AG09319 (cell line): ENCODE results near the gene SNX30.

ENCODE experiments used
- DNase-seq: peaks from one replicate; pipeline ENCODE4 v3.0.0-alpha.2; 2010; ENCODE audit warnings: low read depth; ENCODE audit errors: extremely low read depth
- TF ChIP-seq, protein P1 (sequence below): IDR thresholded peaks from 2 replicates; pipeline ENCODE4 v1.5.1; 2011; ENCODE audit warnings: low read depth, mild to moderate bottlenecking, inconsistent platforms, low read length, moderate library complexity

Gene SNX30

GRCh38 chr9:112761912-112762655, 11.5 kb downstream of the SNX30 start:
- TF ChIP-seq, protein P1, sequence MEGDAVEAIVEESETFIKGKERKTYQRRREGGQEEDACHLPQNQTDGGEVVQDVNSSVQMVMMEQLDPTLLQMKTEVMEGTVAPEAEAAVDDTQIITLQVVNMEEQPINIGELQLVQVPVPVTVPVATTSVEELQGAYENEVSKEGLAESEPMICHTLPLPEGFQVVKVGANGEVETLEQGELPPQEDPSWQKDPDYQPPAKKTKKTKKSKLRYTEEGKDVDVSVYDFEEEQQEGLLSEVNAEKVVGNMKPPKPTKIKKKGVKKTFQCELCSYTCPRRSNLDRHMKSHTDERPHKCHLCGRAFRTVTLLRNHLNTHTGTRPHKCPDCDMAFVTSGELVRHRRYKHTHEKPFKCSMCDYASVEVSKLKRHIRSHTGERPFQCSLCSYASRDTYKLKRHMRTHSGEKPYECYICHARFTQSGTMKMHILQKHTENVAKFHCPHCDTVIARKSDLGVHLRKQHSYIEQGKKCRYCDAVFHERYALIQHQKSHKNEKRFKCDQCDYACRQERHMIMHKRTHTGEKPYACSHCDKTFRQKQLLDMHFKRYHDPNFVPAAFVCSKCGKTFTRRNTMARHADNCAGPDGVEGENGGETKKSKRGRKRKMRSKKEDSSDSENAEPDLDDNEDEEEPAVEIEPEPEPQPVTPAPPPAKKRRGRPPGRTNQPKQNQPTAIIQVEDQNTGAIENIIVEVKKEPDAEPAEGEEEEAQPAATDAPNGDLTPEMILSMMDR = no peak
- DNase-seq = no peak

GRCh38 chr9:112762726-112763518, 12.4 kb downstream of the SNX30 start:
- no peak for DNase-seq
- TF ChIP-seq, protein P1 = no peak

DNA sequence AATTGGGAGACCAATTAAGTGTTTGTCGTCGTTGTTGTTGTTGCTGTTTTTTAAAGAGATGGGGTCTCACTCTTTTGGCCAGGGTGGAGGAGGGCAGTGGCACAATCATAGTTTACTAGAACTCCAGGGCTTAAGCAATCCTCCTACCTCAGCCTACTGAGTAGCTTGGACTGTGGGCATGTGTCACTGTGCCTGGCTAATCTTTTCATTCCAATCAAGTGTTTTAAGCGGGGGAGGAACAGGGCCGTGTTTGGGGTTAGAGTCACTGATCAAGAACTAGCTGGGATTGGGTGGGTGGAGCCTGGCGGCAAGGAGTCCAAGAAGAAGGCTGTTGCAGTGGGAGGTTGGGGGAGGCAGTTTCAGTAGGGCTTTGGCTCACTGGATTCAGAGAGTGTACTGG, 13.8 kb downstream of the SNX30 start:
- no peak for DNase-seq
- TF ChIP-seq, protein P1 = no peak

DNA sequence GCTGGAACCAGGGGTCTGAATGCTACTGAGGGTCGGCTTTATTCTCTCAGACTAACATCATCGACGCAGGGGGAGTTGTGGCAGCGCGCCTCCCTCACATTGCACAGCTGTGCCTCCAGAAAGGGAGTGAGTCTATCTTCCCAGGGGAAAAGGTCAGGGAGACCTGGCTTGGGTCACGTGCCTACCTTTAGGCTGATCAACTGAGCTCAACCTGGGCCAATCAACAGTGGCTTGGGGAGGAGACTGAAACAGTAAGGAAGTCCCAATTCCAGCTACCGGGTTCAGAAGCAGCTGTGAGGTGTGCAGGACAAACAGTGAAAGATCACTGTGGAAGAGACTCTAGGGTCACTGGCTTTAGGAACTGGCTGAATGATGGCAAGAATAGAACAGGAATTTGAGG, 14.3 kb downstream of the SNX30 start:
- no peak for DNase-seq
- TF ChIP-seq, protein P1 = no peak

DNA sequence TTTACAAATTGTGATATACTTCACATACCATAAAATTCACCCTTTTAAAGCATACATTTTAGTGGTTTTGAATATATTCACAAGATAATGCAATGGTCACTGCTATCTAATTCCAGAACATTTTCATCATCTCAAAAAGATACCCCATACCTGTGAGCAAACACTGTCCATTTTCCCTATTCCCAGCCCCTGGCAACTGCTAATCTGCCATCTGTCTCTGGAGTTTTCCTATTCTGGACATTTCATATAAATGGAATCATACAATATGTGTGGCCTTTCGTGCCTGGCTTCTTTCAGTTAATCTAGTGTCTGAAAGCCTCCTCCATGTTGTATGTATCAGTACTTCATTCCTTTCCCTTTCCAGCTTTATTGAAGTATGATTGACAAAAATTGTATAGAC, 14.7 kb downstream of the SNX30 start:
- TF ChIP-seq, protein P1 = no peak

DNA sequence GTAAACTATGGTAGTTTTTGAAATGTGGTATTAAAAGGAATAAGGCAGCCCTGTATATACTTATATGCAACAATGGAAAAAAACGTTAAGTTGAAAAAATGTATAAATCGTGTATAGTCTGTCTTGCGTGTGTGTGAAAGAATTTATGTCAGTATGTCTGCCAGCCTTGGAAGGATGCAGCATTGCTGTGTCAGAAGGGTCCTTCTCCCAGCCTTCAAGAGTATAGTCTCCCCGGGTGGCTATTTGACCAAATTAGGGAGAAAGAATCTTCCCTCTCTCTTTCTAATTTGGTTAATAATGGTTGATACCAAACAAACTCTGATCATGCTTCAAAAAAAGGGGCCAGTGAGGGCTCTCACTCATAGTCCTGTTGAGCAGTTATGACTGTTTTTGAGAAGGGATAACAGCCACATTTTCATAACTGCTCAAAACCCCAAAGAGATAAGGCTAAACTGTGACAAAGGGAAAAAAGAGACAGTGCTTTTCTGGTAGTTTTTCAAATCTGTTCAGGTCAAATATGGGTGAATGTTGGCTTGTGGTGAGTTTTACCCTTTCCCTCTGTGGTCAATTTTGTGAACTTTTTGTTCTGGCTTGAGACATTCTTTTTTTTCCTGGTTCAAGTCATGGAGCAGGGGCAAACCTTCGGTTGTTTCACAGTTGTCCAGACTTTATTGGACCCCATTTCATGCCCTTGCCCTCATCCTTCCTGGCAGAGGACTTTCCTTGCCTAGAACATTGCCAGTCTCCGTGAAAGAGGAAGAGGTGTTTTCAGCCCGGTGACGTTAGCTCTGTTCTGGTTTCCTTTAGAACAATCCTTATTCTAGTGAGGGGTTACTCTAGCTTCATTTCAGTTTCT, 21.0 kb downstream of the SNX30 start:
- no peak for DNase-seq
- TF ChIP-seq, protein P1 = no peak

More for the DNA sequence above, 14.7 kb downstream of the SNX30 start:
- DNase-seq = no peak
